ENCODE data around the gene R3HDM4.
A peak's percentile ranks its signal among the peaks of the same experiment; 100 is the strongest.

The R3HDM4 gene

GRCh38 chr19:911197-912033 is 1.6 kb downstream of the R3HDM4 start:
- TF ChIP-seq, protein P1, sequence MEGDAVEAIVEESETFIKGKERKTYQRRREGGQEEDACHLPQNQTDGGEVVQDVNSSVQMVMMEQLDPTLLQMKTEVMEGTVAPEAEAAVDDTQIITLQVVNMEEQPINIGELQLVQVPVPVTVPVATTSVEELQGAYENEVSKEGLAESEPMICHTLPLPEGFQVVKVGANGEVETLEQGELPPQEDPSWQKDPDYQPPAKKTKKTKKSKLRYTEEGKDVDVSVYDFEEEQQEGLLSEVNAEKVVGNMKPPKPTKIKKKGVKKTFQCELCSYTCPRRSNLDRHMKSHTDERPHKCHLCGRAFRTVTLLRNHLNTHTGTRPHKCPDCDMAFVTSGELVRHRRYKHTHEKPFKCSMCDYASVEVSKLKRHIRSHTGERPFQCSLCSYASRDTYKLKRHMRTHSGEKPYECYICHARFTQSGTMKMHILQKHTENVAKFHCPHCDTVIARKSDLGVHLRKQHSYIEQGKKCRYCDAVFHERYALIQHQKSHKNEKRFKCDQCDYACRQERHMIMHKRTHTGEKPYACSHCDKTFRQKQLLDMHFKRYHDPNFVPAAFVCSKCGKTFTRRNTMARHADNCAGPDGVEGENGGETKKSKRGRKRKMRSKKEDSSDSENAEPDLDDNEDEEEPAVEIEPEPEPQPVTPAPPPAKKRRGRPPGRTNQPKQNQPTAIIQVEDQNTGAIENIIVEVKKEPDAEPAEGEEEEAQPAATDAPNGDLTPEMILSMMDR (IDR thresholded peaks at IDR 0.05): no peak
- Mint-ChIP-seq H3K27me3 (ENCODE audit: low read depth, poor library complexity) (peaks cover 13% of the 10 kb centered on the region), H3K4me1 (peaks cover 5% of the 10 kb centered on the region), H3K4me3 (peak overlapping the region; percentile 81), H3K9me3 (no peaks in the 10 kb centered on the region), H3K36me3 (ENCODE audit: low read depth) (peaks cover 5% of the 10 kb centered on the region), H3K27ac (no peak overlapping the region)
- DNase-seq: no peak

DNA sequence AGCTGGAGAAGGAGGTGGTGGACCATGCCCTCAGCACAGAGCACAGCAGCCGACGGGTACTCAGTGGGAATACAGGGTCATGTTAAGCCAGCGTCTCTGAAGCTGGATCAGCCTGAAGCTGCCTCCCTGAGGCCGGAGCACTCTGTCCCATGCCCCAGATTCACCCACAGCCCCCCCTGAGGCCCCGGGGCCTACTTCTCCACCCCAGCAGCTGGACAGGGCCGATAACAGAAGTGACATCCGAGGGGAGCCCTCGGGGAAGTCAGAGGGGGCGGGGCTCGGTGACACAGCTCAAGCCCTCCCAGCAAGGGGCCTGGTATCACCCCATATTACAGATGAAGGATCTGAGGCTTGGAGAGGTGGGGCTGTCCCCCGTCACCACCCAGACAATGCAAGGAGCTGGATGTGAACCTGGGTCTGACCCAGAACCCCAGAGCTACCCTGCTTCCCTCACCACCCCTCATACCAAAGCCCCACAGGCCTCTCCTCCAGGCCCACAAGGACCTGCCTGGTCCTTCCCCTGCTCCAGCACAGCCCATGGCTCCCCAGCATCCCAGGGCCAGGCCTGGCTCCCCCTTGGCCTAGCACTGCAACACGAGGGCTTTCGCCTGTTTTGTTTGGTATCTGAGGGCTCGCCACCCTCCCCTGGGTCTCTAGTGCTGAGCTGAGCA is 5.7 kb downstream of the R3HDM4 start:
- Mint-ChIP-seq H3K27ac (no peak overlapping the region), H3K27me3 (ENCODE audit: low read depth, poor library complexity) (peaks cover 4% of the 10 kb centered on the region), H3K4me3 (no peak overlapping the region), H3K4me1 (peaks cover 20% of the 10 kb centered on the region), H3K36me3 (ENCODE audit: low read depth) (peaks cover 5% of the 10 kb centered on the region), H3K9me3 (no peaks in the 10 kb centered on the region)
- no peak for DNase-seq
- TF ChIP-seq, protein P1 (IDR thresholded peaks at IDR 0.05): no peak

DNA sequence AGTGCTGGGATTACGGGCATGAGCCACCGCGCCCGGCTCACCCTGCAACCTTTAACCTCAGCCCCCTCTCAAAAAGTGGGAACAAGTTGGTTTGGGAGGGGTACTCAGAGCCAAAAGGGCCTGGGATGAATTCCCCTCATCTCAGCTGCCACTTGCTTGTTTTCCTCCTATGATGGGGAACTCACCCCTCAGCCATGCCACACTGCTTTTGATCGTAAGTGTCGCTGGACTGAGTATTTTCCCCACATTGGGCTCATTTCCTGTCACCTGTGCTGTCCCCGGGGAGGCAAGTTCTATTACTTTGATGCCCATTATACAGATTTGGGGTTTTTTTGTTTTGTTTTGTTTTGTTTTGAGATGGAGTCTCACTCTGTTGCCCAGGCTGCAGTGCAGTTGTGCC is 6.5 kb downstream of the R3HDM4 start:
- TF ChIP-seq, protein P1 (IDR thresholded peaks at IDR 0.05): no peak
- Mint-ChIP-seq H3K27me3 (ENCODE audit: low read depth, poor library complexity) (peaks cover 4% of the 10 kb centered on the region), H3K27ac (no peak overlapping the region), H3K36me3 (ENCODE audit: low read depth) (peaks cover 5% of the 10 kb centered on the region), H3K4me3 (no peak overlapping the region), H3K4me1 (peaks cover 20% of the 10 kb centered on the region), H3K9me3 (no peaks in the 10 kb centered on the region)
- no peak for DNase-seq

DNA sequence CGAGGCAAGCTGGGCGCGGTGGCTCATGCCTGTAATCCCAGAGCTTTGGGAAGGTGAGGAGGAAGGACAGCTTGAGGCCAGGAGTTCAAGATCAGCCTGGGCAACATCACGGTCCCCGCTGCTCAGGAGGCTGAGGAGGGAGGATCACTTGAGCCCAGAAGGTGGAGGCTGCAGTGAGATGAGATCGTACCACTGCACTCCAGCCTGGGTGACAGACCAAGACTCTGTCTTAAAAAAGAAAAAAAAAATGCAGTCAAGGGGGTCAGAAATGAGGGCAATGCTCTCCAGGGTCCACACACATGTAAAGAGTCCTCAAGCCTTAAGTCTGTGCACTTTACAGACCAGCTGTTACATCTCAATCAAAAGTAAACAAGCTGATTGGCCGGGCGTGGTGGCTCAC is 8.5 kb downstream of the R3HDM4 start:
- no peaks in the 10 kb centered on the region for H3K36me3 Mint-ChIP-seq (ENCODE audit: low read depth)

GRCh38 chr19:903266-903797 is 9.7 kb downstream of the R3HDM4 start:
- H3K27ac Mint-ChIP-seq: no peak overlapping the region
- H3K4me1 Mint-ChIP-seq: peaks cover 19% of the 10 kb centered on the region
- peaks cover 4% of the 10 kb centered on the region for H3K27me3 Mint-ChIP-seq (ENCODE audit: low read depth, poor library complexity)
- DNase-seq: peak; percentile 71
- H3K9me3 Mint-ChIP-seq: no peaks in the 10 kb centered on the region
- TF ChIP-seq, protein P1 (IDR thresholded peaks at IDR 0.05): no peak
- H3K4me3 Mint-ChIP-seq: no peak overlapping the region
- no peaks in the 10 kb centered on the region for H3K36me3 Mint-ChIP-seq (ENCODE audit: low read depth)

More for the DNA sequence above, 8.5 kb downstream of the R3HDM4 start:
- Mint-ChIP-seq H3K9me3 (no peaks in the 10 kb centered on the region), H3K27me3 (ENCODE audit: low read depth, poor library complexity) (peaks cover 4% of the 10 kb centered on the region), H3K4me3 (no peak overlapping the region), H3K4me1 (peaks cover 17% of the 10 kb centered on the region), H3K27ac (peak overlapping the region; percentile 71)
- TF ChIP-seq, protein P1 (IDR thresholded peaks at IDR 0.05): no peak
- DNase-seq: no peak

All from nephron progenitor cell (in vitro differentiated cells).